ENCODE results near the gene SHLD1. TPM values are rescaled to one million over a fixed set of nuclear protein-coding genes. Genes with fewer than 3 reads are reported as not detected.

Gene SHLD1
- total and polyA plus RNA-seq, 2 experiments from 2014 or later = 1.4 to 15.0 TPM

DNA sequence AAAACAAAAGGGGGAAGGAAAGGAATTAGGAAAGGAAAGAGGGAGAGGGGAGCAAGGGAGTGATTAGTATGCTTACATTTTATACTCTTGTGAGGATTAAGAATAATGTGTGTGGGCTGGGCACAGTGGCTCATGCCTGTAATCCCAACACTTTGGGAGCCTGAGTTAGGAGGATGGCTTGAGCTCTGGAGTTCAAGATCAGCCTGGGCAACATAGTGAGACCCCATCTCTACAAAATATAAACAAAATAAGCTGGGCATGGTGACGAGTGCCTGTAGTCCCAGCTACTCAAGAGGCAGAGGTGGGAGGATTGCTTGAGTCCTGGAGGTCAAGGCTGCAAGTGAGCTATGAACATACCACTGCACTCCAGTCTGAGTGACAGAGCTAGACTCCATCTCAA is 47.0 kb downstream of the SHLD1 start (continued):
- TF ChIP-seq, protein P1, sequence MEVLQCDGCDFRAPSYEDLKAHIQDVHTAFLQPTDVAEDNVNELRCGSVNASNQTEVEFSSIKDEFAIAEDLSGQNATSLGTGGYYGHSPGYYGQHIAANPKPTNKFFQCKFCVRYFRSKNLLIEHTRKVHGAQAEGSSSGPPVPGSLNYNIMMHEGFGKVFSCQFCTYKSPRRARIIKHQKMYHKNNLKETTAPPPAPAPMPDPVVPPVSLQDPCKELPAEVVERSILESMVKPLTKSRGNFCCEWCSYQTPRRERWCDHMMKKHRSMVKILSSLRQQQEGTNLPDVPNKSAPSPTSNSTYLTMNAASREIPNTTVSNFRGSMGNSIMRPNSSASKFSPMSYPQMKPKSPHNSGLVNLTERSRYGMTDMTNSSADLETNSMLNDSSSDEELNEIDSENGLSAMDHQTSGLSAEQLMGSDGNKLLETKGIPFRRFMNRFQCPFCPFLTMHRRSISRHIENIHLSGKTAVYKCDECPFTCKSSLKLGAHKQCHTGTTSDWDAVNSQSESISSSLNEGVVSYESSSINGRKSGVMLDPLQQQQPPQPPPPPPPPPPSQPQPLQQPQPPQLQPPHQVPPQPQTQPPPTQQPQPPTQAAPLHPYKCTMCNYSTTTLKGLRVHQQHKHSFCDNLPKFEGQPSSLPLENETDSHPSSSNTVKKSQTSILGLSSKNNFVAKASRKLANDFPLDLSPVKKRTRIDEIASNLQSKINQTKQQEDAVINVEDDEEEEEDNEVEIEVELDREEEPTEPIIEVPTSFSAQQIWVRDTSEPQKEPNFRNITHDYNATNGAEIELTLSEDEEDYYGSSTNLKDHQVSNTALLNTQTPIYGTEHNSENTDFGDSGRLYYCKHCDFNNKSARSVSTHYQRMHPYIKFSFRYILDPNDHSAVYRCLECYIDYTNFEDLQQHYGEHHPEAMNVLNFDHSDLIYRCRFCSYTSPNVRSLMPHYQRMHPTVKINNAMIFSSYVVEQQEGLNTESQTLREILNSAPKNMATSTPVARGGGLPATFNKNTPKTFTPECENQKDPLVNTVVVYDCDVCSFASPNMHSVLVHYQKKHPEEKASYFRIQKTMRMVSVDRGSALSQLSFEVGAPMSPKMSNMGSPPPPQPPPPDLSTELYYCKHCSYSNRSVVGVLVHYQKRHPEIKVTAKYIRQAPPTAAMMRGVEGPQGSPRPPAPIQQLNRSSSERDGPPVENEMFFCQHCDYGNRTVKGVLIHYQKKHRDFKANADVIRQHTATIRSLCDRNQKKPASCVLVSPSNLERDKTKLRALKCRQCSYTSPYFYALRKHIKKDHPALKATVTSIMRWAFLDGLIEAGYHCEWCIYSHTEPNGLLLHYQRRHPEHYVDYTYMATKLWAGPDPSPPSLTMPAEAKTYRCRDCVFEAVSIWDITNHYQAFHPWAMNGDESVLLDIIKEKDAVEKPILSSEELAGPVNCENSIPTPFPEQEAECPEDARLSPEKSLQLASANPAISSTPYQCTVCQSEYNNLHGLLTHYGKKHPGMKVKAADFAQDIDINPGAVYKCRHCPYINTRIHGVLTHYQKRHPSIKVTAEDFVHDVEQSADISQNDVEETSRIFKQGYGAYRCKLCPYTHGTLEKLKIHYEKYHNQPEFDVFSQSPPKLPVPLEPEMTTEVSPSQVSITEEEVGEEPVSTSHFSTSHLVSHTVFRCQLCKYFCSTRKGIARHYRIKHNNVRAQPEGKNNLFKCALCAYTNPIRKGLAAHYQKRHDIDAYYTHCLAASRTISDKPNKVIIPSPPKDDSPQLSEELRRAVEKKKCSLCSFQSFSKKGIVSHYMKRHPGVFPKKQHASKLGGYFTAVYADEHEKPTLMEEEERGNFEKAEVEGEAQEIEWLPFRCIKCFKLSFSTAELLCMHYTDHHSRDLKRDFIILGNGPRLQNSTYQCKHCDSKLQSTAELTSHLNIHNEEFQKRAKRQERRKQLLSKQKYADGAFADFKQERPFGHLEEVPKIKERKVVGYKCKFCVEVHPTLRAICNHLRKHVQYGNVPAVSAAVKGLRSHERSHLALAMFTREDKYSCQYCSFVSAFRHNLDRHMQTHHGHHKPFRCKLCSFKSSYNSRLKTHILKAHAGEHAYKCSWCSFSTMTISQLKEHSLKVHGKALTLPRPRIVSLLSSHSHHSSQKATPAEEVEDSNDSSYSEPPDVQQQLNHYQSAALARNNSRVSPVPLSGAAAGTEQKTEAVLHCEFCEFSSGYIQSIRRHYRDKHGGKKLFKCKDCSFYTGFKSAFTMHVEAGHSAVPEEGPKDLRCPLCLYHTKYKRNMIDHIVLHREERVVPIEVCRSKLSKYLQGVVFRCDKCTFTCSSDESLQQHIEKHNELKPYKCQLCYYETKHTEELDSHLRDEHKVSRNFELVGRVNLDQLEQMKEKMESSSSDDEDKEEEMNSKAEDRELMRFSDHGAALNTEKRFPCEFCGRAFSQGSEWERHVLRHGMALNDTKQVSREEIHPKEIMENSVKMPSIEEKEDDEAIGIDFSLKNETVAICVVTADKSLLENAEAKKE (CRISPR knock-in tag; IDR thresholded peaks at IDR 0.05) = no peak
- TF ChIP-seq ZNF331 (CRISPR knock-in tag; IDR thresholded peaks at IDR 0.05; ENCODE audit: low read depth) = no peak

DNA sequence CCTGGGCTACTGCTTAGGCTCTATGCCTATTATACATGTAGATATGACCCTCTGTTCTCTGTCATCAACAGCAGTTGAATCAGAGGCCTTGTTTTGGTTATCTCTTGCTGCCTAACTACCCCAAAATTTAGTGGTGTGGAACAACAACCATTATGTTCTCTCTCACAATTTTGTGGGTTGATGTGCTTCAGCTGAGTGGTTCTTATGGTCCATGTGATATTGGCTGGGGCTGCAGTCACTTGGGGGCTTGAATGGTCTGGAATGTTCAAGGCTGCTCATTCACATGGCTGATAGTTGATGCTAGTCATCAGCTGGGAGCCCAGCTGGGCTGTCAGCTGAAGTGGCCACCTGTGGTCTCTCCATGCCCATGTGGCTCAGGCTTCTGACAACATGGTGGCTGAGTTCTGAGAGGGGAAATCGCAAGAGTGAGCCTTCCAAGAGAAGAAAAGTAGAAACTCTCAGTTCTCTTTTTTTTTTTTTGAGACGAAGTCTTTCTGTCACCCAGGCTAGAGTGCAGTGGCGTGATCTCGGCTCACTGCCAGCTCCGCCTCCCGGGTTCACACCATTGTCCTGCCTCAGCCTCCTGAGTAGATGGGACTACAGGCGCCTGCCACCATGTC is 47.8 kb downstream of the SHLD1 start:
- DNase-seq (ENCODE audit: low spot score) (no peak), ATAC-seq (no peak)
- Mint-ChIP-seq H3K27ac (no peak overlapping the region), H3K4me3 (no peak overlapping the region), H3K9me3 (no peaks in the 10 kb centered on the region), H3K36me3 (ENCODE audit: low read depth) (no peaks in the 10 kb centered on the region), H3K27me3 (ENCODE audit: insufficient read depth, low read depth, poor library complexity) (peaks cover 4% of the 10 kb centered on the region), H3K4me1 (peaks cover 26% of the 10 kb centered on the region)
- H2AFZ ChIP-seq = no peak overlapping the region
- no peaks in the 10 kb centered on the region for H3F3A ChIP-seq (replicated peaks; ENCODE audit: low read depth)
- H3K27me3 ChIP-seq (ENCODE audit: insufficient read depth) = no peaks in the 10 kb centered on the region
- no peak overlapping the region for H3K4me3 ChIP-seq
- no peaks in the 10 kb centered on the region for H3K36me3 ChIP-seq (ENCODE audit: insufficient read depth)
- H4K20me1 ChIP-seq (replicated peaks; ENCODE audit: insufficient read depth) = no peaks in the 10 kb centered on the region
- no peaks in the 10 kb centered on the region for H3K9me2 ChIP-seq (ENCODE audit: insufficient read depth)
- H3K79me2 ChIP-seq (replicated peaks; ENCODE audit: insufficient read depth) = no peaks in the 10 kb centered on the region
- peaks cover 21% of the 10 kb centered on the region for H3K4me1 ChIP-seq (ENCODE audit: insufficient read depth)
- no peak overlapping the region for H3K27ac ChIP-seq (ENCODE audit: low read depth)
- H3K4me2 ChIP-seq = no peak overlapping the region
- TF ChIP-seq NANOG (IDR thresholded peaks at IDR 0.05; ENCODE audit: borderline replicate concordance) (no peak), JUNB (IDR thresholded peaks at IDR 0.05; ENCODE audit: unreplicated experiment) (no peak)
- TF ChIP-seq, protein P2, sequence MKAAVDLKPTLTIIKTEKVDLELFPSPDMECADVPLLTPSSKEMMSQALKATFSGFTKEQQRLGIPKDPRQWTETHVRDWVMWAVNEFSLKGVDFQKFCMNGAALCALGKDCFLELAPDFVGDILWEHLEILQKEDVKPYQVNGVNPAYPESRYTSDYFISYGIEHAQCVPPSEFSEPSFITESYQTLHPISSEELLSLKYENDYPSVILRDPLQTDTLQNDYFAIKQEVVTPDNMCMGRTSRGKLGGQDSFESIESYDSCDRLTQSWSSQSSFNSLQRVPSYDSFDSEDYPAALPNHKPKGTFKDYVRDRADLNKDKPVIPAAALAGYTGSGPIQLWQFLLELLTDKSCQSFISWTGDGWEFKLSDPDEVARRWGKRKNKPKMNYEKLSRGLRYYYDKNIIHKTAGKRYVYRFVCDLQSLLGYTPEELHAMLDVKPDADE (IDR thresholded peaks at IDR 0.05) = no peak
- TF ChIP-seq, protein P1 (CRISPR knock-in tag; IDR thresholded peaks at IDR 0.05) = no peak
